HG03575 (cell line): ENCODE results near the gene LRRC63.
"Not testable (repeated sequence)": the region's sequence is repeated elsewhere in the genome, so short reads cannot be mapped to it uniquely, and the experiment has no call there.

Experiments
- ATAC-seq: cut with Tn5 transposase; IDR thresholded peaks from one replicate; pipeline ENCODE4 v1.9.1; 2021; ENCODE audit not compliant: unreplicated experiment, insufficient number of reproducible peaks, low FRiP score; ENCODE audit errors: extremely low read depth

LRRC63 gene, protein sequence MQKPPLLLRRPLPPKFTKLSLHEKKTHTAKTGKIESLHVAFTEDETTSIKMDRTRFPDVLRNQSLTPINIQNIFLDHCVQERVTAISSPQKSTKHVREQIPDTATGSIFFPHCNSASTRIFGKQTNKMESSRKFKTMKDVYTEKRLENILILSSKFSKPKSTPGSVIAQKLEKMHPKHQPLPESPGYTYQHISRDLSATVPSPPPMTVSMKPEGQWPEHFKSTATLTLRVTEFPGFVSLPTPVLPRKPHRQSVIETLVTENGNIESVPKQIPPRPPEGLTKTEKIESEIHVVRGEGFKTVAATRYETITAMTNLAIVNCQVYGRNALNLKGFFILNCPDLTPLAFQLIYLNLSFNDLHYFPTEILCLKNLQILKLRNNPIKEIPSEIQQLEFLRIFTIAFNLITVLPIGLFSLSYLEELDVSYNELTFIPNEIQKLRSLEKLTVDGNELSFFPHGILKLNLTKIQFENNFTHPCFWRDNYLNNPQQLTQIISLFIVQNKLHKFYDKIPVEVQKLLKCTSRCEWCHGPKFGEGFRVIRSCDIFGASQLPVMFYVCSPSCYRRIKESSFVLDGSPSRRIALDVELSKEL

DNA sequence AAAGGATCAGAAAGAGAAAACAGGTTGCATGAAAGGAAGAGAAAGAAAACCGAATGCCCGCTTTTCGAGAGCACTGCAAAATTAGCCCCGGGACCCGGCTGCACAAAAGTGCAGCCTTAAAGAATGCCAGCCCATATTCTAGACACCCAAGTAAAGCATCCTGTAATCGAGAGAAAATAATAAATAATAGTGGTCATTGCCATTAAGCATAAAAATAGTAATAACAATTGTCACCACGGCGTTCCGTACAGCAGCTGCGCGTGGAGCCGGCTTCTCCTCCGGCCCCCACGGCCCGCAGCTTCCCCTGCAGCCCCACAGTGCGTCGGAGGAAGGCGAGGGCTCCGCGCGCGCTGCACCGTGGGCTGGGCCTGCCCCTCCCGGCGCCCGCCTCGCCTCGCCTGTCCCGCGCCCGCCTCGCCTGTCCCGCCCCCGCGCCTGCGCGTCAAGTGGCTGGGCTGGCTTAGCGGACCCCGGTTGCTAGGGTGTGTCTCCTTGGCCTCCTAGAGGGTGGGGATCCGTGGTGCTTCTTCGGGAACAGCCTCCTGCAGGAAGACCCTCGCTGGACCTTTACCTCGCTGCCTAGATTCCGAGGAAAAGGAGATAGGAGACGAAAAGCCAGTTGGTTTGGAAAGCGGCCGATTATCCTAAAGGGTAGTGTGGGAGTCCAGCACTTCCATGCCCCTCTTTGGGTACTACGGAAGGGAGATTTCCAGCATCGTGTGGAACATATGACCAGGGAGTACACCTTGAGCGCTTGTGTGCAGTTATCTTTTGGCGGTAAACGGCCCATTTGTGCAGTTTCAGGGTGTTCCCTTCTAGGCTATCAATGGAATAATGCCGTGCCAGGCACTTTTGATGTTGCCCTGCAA, at the start of gene LRRC63:
TSS of gene LRRC63 (plus strand) at position 446 of the 869 bp plus-strand sequence. CDS start 1,107 bp downstream, outside the sequence.
- ATAC-seq = peak; percentile 42

DNA sequence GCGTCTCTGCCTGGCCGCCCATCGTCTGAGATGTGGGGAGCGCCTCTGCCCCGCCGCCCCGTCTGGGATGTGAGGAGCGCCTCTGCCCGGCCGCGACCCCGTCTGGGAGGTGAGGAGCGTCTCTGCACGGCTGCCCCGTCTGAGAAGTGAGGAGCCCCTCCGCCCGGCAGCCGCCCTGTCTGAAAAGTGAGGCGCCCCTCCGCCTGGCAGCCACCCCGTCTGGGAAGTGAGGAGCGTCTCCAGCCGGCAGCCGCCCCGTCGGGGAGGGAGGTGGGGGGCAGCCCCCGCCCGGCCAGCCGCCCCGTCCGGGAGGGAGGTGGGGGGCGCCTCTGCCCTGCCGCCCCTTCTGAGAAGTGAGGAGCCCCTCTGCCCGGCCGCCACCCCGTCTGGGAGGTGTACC, 49.0 kb upstream of the LRRC63 start:
- not testable (repeated sequence) for ATAC-seq

DNA sequence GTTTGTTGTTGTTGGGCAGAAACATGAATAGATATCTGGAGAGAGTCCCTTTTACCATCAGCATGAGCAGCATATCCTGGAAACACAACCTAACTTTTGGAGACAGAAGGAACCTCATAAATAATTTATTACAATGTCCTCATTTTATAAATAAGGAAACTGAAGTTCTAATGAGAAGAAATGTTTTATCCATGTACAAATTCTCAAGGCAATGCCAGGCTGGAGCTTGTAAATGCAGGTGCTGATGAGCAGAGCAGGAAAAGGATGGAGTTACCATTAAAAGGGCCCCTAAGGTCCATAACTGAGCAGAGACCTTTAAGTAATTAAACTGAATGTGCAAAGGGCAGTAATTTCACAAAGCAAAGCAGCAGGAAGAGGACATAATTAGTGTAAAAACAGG, 47.1 kb upstream of the LRRC63 start:
- ATAC-seq = no peak

DNA sequence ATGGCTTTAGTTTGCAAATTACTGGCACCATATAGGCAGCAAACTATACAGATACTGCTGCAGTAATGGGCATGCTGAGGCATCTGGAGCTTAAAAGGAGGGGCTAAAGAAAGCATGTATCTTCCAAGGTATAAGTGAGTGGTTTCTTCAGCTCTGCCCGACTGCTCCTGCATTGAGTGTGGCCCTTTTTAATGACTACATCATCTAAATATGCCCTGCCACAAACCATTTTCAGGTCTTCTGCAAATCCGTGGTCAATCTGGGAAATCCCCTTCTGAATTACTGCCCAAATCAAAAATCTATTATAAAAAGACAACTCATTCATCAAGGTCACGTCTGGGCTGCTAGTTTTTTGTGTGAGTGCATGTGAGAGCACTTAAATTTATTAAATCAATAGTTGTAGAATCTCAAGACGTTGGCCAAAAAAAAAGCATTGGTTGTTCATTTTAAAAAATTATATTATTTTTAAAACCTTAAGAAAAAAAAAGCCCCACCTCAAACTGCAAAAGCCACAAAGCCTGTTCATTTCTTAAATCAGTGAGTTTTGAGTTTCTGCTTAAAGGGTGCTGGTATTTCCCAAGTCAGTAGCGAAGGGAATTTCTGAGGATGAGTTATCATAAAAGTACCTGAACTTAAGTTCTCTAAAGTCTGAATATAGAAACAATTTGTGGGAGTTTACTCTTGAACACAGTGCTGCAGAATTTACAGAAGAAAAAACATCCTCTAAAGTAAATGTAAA, 46.1 kb upstream of the LRRC63 start:
- no peak for ATAC-seq

DNA sequence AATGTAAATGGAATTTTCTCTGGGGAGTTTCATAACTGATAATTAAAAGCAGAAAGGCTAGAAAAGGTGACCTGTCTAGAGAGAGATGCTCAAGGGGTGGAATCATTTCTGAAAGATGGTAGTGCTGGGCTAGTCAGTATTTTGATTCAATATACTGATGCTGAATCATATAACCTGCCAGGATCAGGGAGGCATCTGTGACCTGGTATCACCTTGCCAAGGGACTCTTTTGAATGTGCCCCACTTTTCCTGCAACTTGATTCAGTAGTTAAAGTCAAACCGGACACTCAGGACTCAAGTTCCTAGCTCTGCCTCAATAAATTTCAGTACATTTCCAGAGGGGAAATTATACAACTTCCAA, 45.5 kb upstream of the LRRC63 start:
- ATAC-seq = no peak

DNA sequence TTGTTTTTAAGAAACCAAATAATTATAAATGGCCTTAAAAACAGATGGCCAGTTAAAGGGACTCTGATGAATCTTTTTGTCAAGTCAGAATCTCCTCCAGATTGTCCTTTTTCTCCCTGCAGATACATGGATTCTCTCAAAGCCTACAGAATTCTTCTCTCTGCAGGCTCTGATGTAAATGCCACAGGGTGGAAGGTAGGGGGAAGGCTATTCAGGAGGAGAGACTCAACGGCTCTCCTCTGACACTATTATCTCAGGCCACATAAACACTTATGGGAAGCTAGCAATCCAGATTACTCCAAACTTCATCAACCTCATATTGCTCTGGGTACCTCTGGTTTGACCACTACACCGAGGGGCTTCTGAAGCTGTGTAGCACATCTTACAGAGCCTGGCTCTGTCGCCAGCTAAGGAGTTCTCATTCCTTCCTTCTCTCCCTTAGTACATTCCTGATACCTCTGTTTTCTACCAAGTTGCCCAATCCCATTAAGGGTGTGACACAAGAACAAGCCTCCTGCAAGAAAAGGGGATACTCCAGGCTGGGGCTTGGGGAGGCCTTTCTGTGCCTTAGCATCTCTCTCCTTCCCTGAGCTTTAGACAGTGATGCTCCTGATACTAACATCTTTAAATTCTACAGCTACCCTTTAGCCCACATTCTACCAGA, 44.6 kb upstream of the LRRC63 start:
- ATAC-seq = no peak

DNA sequence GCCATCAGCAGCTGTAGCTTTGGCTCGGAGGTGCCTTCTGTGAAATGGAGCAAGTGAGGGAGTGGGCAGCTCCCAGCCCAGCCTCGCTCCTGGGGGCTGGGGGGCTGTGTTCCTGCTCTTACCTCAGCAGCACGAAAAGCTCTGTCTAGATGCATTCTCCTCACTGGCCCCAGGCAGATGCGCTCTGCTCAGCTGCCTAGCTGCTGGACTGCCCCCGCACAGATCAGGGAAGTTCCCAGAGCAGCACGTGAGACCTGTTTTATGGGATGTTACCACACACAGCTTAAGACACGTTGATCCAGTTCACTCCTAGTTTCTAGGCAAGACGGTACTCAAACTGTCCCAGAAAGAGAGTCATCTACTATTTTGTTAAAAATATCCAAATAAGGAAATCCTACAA, 43.4 kb upstream of the LRRC63 start:
- no peak for ATAC-seq

DNA sequence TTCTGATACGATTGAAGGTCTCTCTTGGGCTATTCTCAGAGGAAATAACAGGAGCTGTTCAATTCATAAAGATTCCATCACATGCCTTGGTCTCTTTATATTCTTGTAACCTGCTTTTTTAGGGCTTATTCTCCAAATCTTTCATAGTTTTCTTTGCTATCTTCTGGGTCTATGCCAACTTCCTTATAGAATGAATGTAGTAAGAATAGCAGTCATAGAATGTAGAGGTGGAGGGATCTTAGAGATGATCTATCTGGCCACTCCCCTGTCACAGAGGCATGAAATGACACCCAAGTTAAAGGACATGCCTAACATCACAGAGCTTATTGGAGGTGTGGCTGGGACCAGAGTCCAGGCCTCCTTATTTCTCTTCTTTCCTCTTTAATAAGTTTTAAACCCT, 42.9 kb upstream of the LRRC63 start:
- ATAC-seq = no peak

DNA sequence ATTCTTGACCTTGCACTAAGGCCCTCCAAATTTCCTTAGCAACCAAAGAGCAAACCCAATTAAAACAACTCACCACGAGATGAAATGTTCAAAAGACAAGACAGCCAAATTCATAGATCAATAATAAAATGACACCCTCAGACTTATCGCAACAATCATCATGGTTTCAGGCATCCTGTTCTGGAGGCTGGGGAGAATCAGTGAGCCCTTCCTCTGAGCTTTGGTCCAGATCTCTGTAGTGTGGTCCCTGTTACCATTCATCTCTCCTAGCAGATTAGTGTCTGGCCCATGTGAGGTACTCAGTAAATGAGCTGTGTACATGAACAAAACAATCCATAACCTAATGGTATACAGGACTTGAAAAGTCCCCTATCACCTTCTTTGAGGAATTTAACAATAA, 42.0 kb upstream of the LRRC63 start:
- no peak for ATAC-seq

DNA sequence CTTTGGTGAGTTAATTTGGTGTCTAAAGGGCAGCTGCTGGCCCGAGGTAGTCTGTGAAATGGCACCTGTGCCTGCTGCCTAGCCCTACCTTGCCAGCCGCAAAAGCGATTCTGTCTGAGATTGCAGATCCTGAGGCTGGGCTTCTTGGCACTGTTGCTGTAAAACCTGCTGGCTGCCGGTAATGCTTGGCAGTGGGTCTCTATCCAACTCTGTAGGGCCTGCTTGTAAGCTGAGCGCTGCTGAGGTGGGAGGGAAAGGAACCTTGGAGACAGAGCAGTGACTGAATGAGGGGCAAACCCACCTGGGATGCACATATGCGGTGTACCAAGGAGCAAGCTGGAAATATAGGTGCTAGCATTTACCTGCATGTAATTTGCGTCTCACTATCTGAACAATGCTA, 41.5 kb upstream of the LRRC63 start:
- ATAC-seq = no peak

DNA sequence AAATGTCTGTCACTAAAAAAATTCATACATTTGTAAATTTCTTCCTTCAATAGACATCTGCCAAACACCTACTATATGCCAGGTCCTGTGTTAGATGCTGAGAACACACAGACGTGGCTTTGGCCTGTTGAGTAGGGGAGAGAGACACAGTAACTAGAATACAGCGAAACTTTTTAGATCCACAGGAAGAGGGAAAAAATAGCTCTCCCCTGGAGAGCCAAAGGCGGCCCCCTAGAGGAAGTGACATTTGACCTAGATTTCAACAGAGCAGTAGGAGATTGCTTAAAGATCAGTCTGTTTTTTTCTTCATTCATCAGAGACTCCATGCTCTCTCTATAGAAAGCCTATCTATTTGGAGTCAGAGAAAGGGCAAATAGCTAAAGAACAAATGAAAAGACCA, 41.0 kb upstream of the LRRC63 start:
- no peak for ATAC-seq

DNA sequence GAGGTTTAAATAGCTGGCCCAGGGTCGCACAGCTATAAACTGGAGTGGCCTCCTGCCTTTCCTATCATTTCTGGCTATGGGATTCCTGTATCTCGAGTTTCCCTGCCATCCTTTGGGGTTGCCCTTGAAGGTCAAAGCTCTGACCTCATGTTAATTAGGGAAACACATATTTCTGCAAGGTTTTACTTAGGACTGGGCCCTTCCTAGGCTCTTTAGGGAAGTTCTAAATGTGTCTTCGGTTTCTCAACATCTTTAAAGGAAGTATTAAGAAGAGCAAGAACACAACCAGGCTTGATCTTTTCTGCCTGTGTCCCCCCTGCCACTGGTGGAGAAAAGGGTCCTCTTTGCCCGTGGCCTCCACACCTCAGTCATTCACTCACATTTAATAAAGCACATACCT, 40.5 kb upstream of the LRRC63 start:
- no peak for ATAC-seq

DNA sequence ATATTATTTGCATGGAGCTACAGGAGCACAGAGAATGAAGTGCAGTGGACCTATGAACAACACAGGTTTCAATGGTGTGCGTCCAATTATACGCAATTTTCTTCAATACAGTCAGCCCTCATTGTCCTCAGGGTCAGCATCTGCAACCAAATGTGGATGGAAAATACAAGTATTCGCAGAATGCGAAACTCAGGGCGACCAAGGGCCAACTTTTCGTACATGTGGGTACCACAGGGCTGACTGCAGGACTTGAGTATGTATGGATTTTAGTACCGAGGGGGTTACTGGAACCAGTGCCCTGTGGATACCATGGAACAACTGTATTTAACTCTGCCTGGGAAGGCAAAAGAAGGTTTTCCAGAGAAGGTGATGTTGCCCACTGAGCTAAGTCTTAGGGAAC, 40.0 kb upstream of the LRRC63 start:
- ATAC-seq = no peak

DNA sequence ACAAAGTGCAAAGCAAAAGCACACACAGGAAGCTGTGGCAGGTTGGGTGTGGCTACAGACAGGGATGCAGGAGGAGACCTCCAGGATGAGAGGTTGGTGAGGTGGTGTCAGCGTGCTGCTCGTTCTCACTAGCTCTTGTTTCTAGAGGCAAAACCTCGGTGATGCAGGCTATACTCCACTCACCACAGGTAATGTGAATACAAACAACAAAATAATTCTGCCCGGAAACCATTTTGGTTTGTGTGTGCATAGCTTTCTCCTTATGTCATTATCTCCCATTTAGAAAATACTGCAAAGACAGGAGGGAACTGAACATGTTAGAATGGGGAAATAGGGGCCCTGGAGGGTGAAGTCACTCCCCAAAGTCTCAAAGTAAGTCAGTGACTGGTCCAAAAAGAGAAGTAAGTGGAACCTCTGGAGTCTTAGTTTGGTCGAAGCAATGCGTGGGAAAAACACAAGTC, 39.2 kb upstream of the LRRC63 start:
- no peak for ATAC-seq

DNA sequence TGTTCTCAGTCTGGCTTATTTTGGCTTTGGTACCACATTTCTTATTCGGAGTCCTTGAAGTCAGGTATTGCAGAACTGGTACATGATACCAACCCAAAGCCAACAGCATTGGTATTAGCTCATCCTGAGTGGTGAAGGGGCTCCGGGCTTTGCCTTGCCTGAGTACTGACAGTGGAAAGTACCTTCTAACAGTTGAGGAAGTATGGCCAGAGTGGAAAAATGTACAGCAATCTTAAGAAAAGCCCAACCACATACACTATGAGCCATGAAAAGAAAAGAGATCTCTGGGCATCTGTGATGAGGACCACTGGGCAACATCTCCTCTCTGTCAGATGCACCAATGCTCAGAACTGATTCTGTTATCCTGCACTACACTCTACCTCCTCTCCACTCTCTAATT, 38.1 kb upstream of the LRRC63 start:
- ATAC-seq = no peak

DNA sequence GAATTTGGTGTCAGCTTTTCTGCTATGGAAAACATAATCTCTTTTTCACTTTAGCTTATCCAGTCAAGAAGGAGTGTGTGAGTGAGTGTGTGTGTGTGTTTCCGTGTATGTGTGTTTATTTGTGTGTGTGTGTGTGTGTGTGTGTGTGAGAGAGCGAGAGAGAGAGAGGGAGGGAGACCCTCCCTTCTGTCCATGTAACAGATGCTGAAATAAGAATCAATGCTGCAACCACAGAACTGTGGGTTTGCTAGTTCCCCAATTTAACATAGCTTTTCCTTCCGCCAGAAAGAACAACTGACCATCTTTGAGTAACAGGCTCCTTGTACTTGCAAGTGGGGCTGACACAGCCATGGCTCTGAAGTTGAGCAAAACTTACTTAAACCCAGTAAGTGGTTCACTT, 35.0 kb upstream of the LRRC63 start:
- ATAC-seq = peak; percentile 36

DNA sequence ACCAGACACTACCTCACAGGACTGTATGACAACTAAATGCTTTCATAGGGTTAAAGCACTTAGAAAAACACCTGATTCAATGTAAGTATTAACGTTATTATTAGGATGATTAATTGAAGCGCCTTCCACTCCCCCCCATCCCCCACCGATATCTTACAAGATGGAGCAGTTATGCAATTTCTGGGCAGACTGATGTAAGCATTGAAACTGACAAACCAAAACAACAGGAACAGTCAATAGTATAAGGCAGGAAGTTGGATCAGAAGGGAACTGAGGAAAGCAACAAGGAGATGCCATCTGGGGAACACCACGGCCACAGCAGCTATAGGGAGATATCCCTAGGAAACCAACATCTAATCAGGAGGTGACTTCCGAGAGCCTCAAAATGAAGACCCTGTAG, 33.6 kb upstream of the LRRC63 start:
- ATAC-seq = no peak

DNA sequence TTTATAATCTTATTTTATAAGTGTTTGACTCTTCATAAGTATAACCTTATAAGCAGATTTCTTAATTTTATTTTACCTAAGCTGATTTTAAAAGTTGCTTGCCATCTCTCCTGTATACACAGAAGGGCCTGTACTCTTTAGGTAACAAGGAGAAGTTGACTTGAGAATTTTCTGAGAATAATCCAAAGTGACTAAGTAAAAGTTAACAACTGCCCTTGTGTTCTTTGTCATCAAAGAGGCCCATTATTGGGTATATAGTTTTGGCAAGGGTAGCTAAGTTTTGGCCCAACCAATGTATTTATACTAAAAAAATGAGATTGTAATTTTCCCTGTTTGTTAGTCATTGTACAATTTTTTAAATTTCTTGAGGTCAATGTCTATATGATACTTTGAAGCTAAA, 32.9 kb upstream of the LRRC63 start:
- ATAC-seq = no peak

DNA sequence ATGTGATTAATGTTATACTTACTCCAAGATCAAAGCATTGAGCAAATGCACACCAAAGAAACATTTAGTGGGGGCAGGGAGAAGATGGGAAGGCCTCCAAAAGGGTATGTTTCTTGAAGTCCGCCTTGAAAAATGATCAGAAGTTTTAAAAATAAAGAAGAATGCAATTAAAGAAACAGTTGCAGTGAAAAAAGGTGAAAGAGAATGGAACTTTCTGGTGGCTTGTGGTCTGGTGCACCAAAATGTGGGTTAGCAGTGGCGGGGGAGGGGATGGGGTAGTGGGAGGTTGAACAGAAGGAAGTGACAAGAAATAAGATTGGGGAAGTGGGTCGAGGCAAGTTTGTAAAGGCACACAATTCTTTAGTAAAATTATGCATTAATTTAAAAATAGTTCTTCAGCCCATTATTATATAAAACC, 32.2 kb upstream of the LRRC63 start:
- no peak for ATAC-seq
